ENCODE data around the gene NOSIP. TPM values are rescaled to one million over a fixed set of nuclear protein-coding genes. Genes with fewer than 3 reads are reported as not detected.

The NOSIP gene
- total RNA-seq, 1 donor from 2014 or later = 28.4 TPM

DNA sequence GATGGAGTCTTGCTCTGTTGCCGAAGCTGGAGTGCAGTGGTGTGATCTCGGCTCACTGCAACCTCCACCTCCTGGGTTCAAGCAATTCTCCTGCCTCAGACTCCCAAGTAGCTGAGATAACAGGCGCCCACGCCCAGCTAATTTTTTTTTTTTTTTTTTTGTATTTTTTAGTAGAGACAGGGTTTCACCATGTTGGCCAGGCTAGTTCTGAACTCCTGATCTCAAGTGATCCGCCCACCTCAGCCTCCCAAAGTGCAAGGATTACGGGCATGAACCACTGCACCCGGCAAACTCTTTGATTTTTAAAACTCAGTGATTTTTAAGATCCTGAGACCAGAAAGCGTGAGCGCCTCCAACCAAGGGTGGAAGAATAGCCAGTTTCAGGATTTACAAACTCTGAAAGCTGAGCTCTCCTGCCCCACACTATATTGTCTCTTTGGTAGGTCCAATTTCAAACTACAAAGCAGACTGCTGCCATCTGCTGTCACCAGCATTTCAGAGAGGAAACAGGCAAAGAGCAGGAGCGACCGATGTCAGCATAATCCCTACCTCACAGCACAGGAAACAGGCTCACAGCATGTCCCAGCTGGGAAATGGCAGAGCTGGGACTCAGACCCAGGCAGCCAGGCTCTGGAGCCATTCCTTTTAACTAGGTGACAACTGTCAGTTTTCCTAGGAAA is 9.2 kb downstream of the NOSIP start:
- no peak for DNase-seq

- peak; percentile 86 for DNase-seq
Measured at GRCh38 chr19:49570138-49570856, 10.1 kb downstream of the NOSIP start.

DNA sequence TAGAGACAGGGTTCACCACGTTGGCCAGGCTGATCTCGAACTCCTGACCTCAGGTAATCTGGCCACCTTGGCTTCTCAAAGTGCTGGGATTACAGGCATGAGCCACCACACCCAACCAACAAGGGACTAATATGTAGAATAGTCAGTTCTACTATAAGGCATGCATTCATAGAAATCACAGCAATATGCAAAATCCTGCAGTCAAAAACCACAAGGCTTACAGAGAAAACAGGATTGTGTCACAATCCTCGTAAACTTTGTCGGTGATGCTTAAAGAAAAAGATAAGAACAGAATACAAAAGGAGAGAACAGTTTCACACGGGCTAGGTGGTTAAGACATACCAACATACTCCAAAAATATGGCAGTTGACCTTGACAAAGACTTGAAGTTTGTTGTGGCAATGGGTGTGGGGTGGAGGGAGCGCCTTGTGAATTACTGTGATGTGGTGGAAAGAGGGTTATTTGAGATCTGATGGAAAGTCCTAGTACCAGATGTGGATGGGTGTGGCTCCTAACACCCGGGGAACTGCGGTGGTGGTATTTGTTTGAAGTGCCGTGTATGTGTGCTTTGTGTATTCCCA is 12.4 kb downstream of the NOSIP start:
- peak; percentile 62 for DNase-seq

DNA sequence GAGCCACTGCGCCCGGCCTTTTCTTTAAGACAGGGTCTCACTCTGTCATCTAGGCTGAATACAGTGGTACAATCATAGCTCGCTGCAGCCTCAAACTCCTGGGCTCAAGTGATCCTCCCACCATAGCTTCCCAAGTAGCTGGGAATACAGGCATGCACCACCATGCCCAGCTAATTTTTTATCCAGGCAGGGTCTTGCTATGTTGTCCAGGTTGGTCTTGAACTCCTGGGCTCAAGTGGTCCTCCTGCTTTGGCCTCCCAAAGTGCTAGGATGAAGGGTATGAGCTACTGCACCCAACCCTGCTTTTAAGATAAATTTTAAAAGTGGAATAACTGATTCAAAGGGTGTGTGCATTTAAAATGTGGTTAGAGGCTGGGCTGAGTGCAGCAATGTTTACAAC is 14.1 kb downstream of the NOSIP start:
- no peak for DNase-seq

- DNase-seq = no peak
Measured at GRCh38 chr19:49565261-49565660, 15.1 kb downstream of the NOSIP start.

- no peak for DNase-seq
Measured at GRCh38 chr19:49564616-49565045, 15.7 kb downstream of the NOSIP start.

DNA sequence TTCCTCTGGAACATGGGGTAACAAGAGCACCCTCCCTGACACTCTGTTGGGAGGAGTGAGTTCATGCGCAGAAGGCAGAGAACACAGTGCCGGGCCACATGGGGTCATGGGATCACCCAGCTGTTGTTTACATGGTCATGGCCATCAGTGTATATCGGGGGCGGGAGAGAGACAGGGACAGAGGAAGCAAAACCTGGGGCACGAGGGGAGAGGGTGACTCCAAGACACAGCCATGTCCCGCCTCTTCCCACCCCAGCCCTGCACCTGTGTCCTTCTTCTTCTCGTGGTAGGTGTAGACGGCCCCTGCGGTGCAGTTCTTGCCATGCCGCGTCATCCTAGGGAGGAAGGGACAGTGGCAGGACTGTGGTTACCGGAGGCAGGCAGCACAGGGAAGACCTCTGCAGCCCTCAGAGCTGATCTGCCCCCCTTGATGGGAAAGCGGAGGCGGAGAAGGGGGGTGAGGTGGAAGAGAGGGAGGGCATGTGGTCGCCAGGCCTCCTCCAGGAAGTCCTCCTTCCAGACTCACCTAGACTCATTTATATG is 19.9 kb downstream of the NOSIP start:
- no peak for DNase-seq

GRCh38 chr19:49559928-49560327 is 20.4 kb downstream of the NOSIP start:
- no peak for DNase-seq

DNA sequence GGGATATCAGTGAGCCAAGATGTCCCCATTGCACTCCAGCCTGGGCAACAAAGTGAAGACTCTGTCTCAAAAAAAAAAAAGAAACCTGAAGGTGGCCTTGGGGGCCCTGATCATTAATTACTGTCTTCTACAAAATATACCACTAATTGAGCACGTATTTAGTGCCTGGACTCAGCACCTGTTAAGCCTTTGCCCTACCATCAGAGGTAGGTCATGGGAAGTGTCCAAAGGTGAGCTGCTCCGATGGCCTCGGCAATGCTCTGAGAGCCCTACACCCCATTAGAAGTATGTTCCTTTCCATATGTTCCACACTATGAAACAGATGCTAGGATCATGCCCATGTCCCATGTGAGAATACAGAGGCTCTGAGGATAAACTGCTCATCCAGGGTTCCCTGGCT is 20.9 kb downstream of the NOSIP start:
- DNase-seq = no peak

DNA sequence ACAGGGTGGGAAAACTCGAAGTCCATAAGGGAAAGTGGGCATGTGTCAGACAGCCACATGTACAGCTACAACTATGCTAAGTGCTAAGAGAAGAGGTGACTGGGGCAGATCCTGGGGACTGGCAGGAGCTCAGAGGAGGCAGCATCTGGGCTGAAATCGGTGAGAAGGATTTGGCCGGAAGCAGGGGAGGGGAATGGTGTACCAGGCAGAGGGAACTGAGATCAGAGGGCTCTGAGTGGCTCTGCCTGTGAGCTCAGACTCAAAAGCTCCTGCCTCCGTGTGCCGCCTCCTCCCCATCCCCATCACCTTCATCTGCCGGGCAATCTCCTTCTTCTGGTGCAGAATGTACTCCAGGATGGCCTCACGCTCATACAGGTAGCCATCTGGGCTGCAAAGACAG is 21.8 kb downstream of the NOSIP start:
- DNase-seq = no peak

DNA sequence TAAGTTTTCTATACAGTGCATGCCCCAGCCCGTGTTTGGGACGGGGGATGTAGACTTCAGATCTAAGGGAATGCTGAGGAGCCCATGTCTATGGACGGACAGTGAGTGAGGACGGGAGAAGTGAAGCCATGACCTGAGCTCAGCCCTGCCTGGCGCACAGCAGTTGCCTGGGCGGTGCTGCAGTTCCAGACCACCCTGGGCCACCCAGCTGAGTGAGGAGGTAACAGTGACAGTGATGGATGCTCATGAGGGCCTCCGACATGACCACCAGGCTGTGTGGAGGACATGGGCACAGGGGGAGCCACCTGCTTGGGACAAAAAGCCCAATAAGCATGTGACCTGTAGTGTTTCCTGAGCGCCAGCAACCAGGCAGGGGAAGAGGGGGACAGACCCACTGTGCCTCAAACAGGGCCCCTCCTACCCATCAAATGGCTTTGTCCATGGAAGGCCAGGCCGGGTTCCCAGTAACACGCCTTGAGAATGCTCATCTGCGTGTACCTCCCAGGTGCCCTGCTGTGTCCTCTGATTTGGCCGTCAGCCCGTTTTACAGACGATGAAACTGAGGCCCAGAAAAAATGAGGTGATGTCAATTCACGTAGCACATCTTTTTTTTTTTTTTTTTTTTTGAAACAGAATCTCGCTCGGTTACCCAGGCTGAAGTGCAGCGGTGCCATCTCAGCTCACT is 22.6 kb downstream of the NOSIP start:
- no peak for DNase-seq

GRCh38 chr19:49556412-49557398 is 23.7 kb downstream of the NOSIP start:
- DNase-seq = no peak

- DNase-seq = peak; percentile 34
Measured at GRCh38 chr19:49555600-49556411, 24.6 kb downstream of the NOSIP start.

DNA sequence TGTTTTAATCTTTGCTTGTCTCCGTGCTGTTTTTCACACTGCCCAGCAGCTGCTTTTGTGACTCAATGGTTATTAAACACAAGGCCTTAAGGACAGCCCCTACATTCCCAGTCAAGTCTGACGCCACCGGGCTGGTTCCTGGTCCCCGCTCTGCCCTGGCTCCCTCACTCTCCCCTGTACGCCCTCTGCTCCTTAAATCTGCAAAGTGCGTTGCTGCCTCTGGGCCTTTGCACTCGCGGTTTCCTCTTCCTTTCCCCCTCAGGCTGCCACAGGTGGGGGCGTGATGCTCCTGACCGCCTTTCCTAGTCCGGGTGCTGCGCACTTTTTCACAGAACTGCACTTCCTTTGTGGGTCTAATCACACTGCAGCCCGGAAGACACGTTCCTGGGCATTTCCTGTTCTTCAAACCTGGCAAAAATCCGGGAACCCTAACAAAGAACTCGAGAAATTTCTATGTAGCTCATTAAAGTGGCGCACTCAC is 25.6 kb downstream of the NOSIP start:
- DNase-seq = no peak

GRCh38 chr19:49553451-49554271 is 26.7 kb downstream of the NOSIP start:
- DNase-seq = no peak

GRCh38 chr19:49552749-49553148 is 27.6 kb downstream of the NOSIP start:
- DNase-seq = no peak

- no peak for DNase-seq
Measured at GRCh38 chr19:49551531-49551930, 28.8 kb downstream of the NOSIP start.

DNA sequence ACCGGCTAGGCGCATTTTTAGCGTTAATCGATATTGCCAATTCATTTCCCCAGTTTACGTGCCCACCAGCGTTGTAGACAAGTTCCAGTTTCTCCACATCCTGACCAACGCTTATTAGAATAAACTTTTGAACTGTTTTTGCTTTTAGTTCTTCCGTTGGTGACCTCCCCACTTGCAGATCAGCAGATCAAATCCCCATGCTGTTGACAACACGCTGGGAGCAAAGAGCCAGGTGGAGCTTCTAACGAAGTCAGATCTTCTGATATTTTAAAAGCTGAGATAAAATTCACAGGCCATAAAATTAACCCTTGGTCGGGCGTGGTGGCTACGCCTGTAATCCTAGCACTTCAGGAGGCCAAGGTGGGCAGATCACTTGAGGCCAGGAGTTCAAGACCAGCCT is 31.3 kb downstream of the NOSIP start:
- DNase-seq = no peak

GRCh38 chr19:49546825-49547565 is 33.4 kb downstream of the NOSIP start:
- DNase-seq = peak; percentile 96

All from skin of body (tissue), 2 donors.